ENCODE data around the gene PSMB2. TPM values are rescaled to one million over a fixed set of nuclear protein-coding genes. Genes with fewer than 3 reads are reported as not detected.

Gene PSMB2
- polyA plus RNA-seq, 1 experiment, result 82.3 TPM

DNA sequence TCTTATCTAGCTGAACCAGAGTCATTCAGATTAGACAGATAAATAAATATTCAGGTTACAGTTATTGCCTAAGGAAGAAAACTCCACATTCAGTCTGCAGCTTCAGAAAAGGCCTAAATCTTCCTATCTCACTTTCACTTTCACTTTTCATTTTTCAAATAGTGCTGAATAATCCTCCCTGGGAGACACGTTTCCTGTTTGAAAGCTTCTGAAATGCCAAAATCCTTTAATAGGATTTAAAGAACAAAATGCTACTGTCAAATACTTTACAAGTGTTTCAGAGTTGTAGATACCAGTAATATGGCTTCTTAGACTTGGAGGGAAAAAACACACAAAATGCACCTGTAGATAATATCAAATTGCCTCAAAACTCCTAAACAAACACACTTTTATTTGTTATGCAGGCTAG, 3.9 kb downstream of the PSMB2 start:
- TF ChIP-seq, protein P1, sequence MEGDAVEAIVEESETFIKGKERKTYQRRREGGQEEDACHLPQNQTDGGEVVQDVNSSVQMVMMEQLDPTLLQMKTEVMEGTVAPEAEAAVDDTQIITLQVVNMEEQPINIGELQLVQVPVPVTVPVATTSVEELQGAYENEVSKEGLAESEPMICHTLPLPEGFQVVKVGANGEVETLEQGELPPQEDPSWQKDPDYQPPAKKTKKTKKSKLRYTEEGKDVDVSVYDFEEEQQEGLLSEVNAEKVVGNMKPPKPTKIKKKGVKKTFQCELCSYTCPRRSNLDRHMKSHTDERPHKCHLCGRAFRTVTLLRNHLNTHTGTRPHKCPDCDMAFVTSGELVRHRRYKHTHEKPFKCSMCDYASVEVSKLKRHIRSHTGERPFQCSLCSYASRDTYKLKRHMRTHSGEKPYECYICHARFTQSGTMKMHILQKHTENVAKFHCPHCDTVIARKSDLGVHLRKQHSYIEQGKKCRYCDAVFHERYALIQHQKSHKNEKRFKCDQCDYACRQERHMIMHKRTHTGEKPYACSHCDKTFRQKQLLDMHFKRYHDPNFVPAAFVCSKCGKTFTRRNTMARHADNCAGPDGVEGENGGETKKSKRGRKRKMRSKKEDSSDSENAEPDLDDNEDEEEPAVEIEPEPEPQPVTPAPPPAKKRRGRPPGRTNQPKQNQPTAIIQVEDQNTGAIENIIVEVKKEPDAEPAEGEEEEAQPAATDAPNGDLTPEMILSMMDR (IDR thresholded peaks at IDR 0.05; ENCODE audit: insufficient read depth, low read depth, low read length), result no peak
- no peak for DNase-seq (ENCODE audit: low read depth)
- no peaks in the 10 kb centered on the region for H3K27me3 ChIP-seq (ENCODE audit: control insufficient read depth, insufficient read depth, low read length)
- H3K36me3 ChIP-seq (ENCODE audit: control insufficient read depth, insufficient read depth, low read length), result peaks cover 12% of the 10 kb centered on the region
- CTCF ChIA-PET, result interaction anchor here (0.9 to 2.0 kb wide), 5 partner anchors 9 to 132 kb away, joined by 3 to 9 read pairs (median 3); partner anchors contain the start of gene CLSPN
- POLR2A ChIA-PET, result no interaction called here
- peak overlapping the region; percentile 32 for H3K4me3 ChIP-seq (ENCODE audit: low read depth, low read length)

DNA sequence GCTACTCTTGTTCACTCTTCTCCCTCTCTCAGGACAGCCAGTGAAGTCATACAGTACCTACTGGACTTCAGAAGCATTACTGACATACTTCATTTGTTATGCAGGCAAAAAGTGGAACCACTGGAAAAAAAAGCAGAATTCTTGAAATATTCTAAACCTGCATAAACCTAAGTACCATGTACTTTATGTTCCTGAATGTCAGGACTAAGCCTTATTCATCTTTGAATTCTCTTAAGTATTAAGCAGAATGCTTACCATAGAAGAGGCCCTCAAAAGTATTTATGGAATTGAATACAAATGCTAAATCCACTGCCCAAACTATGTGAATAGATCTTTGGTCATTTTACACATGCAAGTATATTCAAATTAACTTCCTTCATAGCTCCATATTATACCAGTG, 7.8 kb downstream of the PSMB2 start:
- DNase-seq (ENCODE audit: low read depth), result no peak
- TF ChIP-seq, protein P1 (IDR thresholded peaks at IDR 0.05; ENCODE audit: insufficient read depth, low read depth, low read length), result no peak
- Histone ChIP-seq H3K27me3 (ENCODE audit: control insufficient read depth, insufficient read depth, low read length) (no peaks in the 10 kb centered on the region), H3K4me3 (ENCODE audit: low read depth, low read length) (no peak overlapping the region), H3K36me3 (ENCODE audit: control insufficient read depth, insufficient read depth, low read length) (peaks cover 16% of the 10 kb centered on the region)
- ChIA-PET CTCF (interaction anchor here (0.6 to 1.3 kb wide), 2 partner anchors 93 to 95 kb away, joined by 3 read pairs; no protein-coding TSS in a partner anchor), POLR2A (no interaction called here)

DNA sequence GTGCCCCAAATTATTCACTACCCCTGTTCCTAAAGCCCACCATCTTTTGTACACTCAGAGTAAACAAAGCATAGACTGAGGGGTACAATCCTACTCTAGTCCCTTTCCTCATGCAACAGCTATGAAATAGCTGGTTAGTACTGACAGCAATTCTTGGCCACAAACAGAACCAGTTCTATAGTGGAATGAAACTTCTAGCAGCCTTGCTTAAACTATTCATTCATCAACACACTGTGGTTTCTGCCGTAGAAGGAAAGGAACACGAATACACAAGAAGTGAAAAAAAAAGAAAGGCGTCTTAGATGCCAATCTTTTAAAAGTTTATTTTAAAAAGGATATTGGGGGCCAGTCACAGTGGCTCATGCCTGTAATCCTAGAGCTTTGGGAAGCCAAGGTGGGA, 9.9 kb downstream of the PSMB2 start:
- ChIA-PET POLR2A (no interaction called here), CTCF (no interaction called here)
- no peaks in the 10 kb centered on the region for H3K27me3 ChIP-seq (ENCODE audit: control insufficient read depth, insufficient read depth, low read length)
- peaks cover 18% of the 10 kb centered on the region for H3K36me3 ChIP-seq (ENCODE audit: control insufficient read depth, insufficient read depth, low read length)
- TF ChIP-seq, protein P1 (IDR thresholded peaks at IDR 0.05; ENCODE audit: insufficient read depth, low read depth, low read length), result no peak
- no peak for DNase-seq (ENCODE audit: low read depth)
- no peak overlapping the region for H3K4me3 ChIP-seq (ENCODE audit: low read depth, low read length)

DNA sequence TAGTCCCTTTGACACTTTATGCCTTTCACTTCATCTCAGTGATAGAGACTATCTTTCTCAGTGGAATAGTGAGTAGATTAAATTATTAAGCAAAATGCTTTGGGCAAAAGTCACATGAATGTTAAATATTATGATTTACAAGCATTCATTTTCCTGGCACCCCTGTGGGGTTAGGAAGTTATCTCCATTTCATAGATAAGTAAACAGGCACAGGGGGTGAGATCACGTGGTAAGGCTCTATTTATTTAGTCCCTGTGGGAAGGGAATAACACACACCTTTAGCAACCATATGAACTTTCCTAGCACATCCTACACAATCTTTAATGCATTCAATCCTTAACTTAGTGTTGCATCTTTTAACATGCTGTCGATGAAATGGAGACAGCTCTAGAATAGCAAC, 12.3 kb downstream of the PSMB2 start:
- Histone ChIP-seq H3K36me3 (ENCODE audit: control insufficient read depth, insufficient read depth, low read length) (peaks cover 11% of the 10 kb centered on the region; the same call in 1 of the 2 replicates), H3K27me3 (ENCODE audit: control insufficient read depth, insufficient read depth, low read length) (no peaks in the 10 kb centered on the region), H3K4me3 (ENCODE audit: low read depth, low read length) (no peak overlapping the region)
- ChIA-PET CTCF (interaction anchor here (1.4 kb wide), 1 partner anchor 8 kb away, joined by 3 read pairs; no protein-coding TSS in a partner anchor), POLR2A (no interaction called here)
- DNase-seq (ENCODE audit: low read depth), result no peak
- TF ChIP-seq, protein P1 (IDR thresholded peaks at IDR 0.05; ENCODE audit: insufficient read depth, low read depth, low read length), result no peak

DNA sequence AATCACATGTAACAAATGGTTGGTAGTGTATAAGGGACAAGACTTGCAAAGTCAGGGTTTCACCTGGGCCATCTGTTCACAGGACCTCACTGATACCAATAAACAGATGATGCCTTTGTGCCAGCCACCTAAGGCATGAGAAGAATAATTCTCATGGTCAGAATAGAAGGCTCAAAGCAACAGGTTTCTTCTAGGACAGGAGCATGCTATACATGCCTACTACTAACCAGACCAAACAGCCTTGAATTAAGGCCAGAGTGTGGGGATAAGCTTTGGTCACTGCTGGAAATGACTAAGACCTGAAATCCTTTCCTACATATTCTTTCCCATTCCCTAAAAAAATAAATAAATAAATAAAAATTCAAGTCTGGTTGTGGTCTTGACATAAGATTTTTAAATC, 17.5 kb downstream of the PSMB2 start:
- no peak for DNase-seq (ENCODE audit: low read depth)
- H3K4me3 ChIP-seq (ENCODE audit: low read depth, low read length), result no peak overlapping the region
- TF ChIP-seq, protein P1 (IDR thresholded peaks at IDR 0.05; ENCODE audit: insufficient read depth, low read depth, low read length), result no peak
- no peaks in the 10 kb centered on the region for H3K27me3 ChIP-seq (ENCODE audit: control insufficient read depth, insufficient read depth, low read length)
- POLR2A ChIA-PET, result no interaction called here
- CTCF ChIA-PET, result interaction anchor here (0.5 kb wide), 1 partner anchor 122 kb away, joined by 4 read pairs; no protein-coding TSS in a partner anchor
- peaks cover 5% of the 10 kb centered on the region for H3K36me3 ChIP-seq (ENCODE audit: control insufficient read depth, insufficient read depth, low read length)

Measured in BJ (cell line).